SHP77 (cell line): ENCODE results near the gene KNDC1.
"Not testable (repeated sequence)": the region's sequence is repeated elsewhere in the genome, so short reads cannot be mapped to it uniquely, and the experiment has no call there.

Experiments
- DNase-seq, 2 experiments: peaks; one replicate each; lab custom pipeline; 2025; lab: John Stamatoyannopoulos, UW

KNDC1 gene

GRCh38 chr10:133140417-133141143, 19.4 kb upstream of the KNDC1 start:
- no peak for DNase-seq

- no peak for DNase-seq
Measured at GRCh38 chr10:133141144-133141957, 18.7 kb upstream of the KNDC1 start.

GRCh38 chr10:133141958-133142340, 18.1 kb upstream of the KNDC1 start:
- no peak for DNase-seq

- no peak for DNase-seq
Measured at GRCh38 chr10:133142523-133143199, 17.4 kb upstream of the KNDC1 start.

GRCh38 chr10:133143200-133143533, 16.9 kb upstream of the KNDC1 start:
- DNase-seq, result no peak

GRCh38 chr10:133143546-133143945, 16.5 kb upstream of the KNDC1 start:
- no peak for DNase-seq

- no peak for DNase-seq
Measured at GRCh38 chr10:133144771-133145170, 15.2 kb upstream of the KNDC1 start.

- DNase-seq, result no peak
Measured at GRCh38 chr10:133150226-133150625, 9.8 kb upstream of the KNDC1 start.

GRCh38 chr10:133150656-133151055, 9.4 kb upstream of the KNDC1 start:
- DNase-seq, result no peak

- DNase-seq, result not testable (repeated sequence)
Measured at GRCh38 chr10:133151071-133151470, 8.9 kb upstream of the KNDC1 start.

GRCh38 chr10:133151543-133151972, 8.5 kb upstream of the KNDC1 start:
- no peak for DNase-seq

- DNase-seq, result no peak
Measured at GRCh38 chr10:133154411-133154810, 5.6 kb upstream of the KNDC1 start.

- DNase-seq, result no peak
Measured at GRCh38 chr10:133154996-133155778, 4.8 kb upstream of the KNDC1 start.

- no peak for DNase-seq
Measured at GRCh38 chr10:133156674-133157579, 3.1 kb upstream of the KNDC1 start.

- DNase-seq, result no peak
Measured at GRCh38 chr10:133157662-133158436, 2.2 kb upstream of the KNDC1 start.

- DNase-seq, result no peak
Measured at GRCh38 chr10:133158437-133158755, 1.6 kb upstream of the KNDC1 start.

- peak in 1 of 2 experiments; percentile 21 for DNase-seq
Measured at GRCh38 chr10:133158756-133159610, 1.0 kb upstream of the KNDC1 start.

- DNase-seq, result no peak
Measured at GRCh38 chr10:133159611-133159949, 439 bp upstream of the KNDC1 start.

GRCh38 chr10:133160826-133161471, 930 bp downstream of the KNDC1 start:
- no peak for DNase-seq
